Measurements from ENCODE around the gene WNT1.

GRCh38 chr12:48978291-48978740 is at the start of gene WNT1:
- TF ChIP-seq CTCF (IDR thresholded peaks at IDR 0.05; ENCODE audit: poor library complexity, severe bottlenecking) = no peak
- TF ChIP-seq POLR2AphosphoS5 (IDR thresholded peaks at IDR 0.05) = no peak
- TF ChIP-seq, protein P1, sequence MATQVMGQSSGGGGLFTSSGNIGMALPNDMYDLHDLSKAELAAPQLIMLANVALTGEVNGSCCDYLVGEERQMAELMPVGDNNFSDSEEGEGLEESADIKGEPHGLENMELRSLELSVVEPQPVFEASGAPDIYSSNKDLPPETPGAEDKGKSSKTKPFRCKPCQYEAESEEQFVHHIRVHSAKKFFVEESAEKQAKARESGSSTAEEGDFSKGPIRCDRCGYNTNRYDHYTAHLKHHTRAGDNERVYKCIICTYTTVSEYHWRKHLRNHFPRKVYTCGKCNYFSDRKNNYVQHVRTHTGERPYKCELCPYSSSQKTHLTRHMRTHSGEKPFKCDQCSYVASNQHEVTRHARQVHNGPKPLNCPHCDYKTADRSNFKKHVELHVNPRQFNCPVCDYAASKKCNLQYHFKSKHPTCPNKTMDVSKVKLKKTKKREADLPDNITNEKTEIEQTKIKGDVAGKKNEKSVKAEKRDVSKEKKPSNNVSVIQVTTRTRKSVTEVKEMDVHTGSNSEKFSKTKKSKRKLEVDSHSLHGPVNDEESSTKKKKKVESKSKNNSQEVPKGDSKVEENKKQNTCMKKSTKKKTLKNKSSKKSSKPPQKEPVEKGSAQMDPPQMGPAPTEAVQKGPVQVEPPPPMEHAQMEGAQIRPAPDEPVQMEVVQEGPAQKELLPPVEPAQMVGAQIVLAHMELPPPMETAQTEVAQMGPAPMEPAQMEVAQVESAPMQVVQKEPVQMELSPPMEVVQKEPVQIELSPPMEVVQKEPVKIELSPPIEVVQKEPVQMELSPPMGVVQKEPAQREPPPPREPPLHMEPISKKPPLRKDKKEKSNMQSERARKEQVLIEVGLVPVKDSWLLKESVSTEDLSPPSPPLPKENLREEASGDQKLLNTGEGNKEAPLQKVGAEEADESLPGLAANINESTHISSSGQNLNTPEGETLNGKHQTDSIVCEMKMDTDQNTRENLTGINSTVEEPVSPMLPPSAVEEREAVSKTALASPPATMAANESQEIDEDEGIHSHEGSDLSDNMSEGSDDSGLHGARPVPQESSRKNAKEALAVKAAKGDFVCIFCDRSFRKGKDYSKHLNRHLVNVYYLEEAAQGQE (IDR thresholded peaks at IDR 0.05; ENCODE audit: borderline replicate concordance) = no peak
- no peak for TF ChIP-seq SMC3 (conservative IDR thresholded peaks at IDR 0.05; ENCODE audit: poor library complexity)
- no peak for TF ChIP-seq EP300 (conservative IDR thresholded peaks at IDR 0.05; ENCODE audit: poor library complexity, severe bottlenecking)
- TF ChIP-seq EZH2 (IDR thresholded peaks at IDR 0.05; ENCODE audit: borderline replicate concordance, insufficient read depth, low read length, poor library complexity, severe bottlenecking) = no peak
